ENCODE results near the gene SNX25.

The SNX25 gene

DNA sequence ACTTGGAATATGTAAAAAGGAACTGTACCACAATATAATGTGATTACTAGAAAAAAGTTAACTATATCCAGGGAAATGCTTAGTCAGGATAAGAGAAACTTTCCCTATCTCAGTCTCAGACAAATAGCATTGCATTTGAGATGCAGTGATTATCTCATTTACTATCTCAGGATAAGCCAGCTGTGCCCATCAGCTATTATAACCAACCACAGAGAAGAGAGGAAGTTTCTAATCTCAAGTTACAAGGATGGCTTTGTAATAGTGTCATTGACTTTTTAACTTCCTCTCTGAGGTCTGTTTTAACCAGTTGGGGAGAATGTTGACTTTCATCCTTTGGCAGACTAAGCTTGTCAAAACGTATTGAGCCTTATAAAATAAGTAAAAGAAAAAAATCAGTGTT, 56.5 kb downstream of the SNX25 start:
- DNase-seq (ENCODE audit: low spot score), result no peak

DNA sequence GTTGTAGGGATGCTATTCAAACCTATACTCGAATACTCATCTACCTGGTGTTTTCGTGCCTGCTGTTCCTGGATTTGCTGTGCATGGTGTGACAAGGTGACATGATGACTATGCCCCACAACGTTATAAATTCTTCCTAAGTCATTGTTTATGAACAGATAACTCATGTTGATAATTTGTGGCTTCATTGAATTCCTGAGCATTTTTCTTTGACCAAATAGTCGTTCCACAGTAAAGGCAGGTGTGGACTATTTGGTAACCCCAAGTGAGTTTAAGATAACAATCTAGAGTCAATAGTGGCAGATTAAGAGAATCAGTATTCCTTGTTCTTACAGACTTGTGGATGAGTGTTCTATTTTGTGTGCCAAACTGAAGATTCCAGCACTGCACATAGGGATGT, 59.9 kb downstream of the SNX25 start:
- DNase-seq (ENCODE audit: low spot score), result no peak

DNA sequence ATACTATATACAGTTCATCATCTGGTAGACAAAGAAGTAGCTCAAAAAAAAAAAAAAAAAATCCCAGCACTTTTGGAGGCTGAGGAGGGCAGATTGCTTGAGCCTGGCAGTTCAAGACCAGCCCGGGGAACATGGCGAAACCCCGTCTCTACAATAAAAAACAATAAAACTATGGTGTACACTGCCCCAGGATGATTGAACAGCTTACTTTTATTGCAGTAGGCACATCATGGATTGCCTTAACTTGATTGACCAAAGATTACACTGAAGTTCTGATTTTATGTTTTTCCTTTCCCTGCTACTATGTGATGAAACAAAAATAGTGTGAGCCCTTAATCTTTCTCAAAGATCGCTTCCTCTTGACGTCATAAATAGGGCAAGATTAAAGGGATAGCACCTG, 60.6 kb downstream of the SNX25 start:
- DNase-seq (ENCODE audit: low spot score), result no peak

DNA sequence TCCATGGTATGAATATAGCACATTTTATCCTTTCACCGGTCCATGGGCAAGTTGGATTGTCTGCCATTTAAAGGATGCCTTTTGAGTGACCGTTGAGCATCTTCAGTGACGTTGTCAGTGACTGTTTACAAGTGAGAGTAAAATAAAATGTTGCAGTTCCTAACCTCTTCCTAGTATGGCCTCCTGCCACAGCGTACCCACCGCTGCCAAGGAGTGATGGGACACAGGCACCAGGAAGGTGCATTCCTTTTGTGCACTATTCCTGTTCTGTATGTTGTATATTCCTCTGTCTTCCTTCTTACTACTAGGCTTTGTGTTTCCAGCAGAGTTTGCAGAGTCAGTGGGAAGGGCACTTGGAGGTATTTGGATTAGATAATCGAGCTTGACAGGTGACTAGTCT, 61.5 kb downstream of the SNX25 start:
- no peak for DNase-seq (ENCODE audit: low spot score)

GRCh38 chr4:185272245-185272644, 62.8 kb downstream of the SNX25 start:
- DNase-seq (ENCODE audit: low spot score), result no peak

DNA sequence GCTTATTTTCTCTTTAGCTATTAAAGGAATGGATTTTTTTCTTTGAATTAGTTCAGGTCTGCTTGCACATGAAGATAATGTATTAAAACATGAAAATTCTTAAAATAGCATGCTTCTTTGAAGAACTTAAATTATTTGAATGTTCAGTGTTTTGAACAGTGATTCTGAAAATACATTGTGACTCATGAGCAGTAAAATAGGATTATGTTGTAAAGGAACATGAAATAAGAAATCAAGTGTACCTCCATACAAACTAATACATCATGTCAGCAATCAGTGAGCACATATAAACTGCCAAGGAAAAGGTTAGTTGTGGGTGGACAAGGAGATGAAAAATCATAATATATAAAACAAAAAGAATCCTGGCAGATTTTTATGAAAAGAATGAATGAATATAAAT, 66.1 kb downstream of the SNX25 start:
- no peak for DNase-seq (ENCODE audit: low spot score)

DNA sequence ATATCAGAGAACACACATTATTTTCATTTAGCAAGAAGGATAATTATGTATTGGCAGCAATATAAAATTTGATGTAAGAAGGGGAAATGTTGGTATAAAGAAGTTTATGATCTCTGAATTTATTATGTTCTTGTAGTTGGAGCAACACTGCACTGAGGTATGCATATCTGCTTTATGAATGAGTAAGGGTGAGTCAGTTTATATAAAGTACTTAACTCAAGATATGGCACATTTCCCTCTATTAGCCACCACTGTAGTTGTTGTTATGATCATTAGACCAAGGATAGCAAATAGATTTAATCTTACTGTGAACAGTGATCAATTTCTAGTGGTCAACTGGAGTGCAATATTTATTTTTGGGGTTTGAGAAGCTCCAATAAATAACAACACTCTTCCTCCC, 66.6 kb downstream of the SNX25 start:
- DNase-seq (ENCODE audit: low spot score), result no peak

DNA sequence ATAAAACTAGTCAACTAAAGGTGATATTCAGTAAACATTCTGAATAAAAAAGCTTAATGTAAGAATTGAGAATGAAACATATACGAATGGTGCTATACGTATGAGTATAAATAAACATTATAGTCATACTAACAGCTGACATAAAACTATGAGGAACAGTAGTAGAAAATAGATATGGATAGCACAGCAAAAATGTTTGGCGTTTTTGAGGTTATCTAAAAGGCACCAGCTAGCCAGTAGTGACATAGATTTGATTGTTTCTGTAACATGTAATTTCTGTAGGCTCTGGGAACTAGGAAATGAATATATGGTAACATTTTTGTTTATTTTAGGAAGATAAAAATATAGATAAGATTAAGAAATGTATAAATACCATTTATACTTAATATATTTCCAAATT, 69.3 kb downstream of the SNX25 start:
- no peak for DNase-seq (ENCODE audit: low spot score)

DNA sequence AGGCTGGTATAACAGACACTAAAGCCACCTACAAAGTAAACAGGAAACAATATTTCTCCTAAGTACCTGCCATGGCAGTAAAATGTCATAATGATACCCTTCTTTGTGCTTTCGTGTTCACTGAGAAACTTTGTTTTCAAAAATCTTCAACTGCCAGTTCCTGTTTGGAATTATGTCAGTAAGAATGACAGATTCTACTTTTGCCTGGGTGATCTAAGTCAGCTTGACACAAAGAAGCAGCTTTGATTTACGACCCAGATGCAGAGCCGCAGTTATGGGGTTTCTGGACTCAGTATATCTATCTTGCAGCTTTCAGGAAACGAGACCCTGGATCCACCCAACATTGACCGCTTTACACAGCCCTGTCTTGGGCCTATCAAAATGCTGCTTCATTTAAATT, 71.2 kb downstream of the SNX25 start:
- no peak for DNase-seq (ENCODE audit: low spot score)

GRCh38 chr4:185282968-185283367, 73.6 kb downstream of the SNX25 start:
- DNase-seq (ENCODE audit: low spot score), result no peak

DNA sequence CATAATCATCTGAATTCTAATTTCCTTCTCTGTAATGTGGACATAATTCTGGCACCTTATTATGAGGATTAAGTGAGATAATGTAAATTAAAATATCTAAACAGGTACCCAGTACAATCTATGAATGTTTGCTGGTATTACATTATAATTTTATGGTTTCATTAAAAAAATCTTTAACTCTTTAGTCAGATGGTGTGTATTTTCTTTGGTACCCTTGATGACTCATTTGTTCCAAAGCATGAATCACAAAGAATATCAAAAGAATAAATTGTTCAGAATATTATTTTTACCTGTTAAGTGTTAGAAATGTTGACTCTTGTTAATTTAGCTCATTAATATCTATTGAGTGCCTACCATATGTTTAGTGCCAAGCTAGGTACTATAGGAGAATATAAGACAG, 74.3 kb downstream of the SNX25 start:
- DNase-seq (ENCODE audit: low spot score), result no peak

DNA sequence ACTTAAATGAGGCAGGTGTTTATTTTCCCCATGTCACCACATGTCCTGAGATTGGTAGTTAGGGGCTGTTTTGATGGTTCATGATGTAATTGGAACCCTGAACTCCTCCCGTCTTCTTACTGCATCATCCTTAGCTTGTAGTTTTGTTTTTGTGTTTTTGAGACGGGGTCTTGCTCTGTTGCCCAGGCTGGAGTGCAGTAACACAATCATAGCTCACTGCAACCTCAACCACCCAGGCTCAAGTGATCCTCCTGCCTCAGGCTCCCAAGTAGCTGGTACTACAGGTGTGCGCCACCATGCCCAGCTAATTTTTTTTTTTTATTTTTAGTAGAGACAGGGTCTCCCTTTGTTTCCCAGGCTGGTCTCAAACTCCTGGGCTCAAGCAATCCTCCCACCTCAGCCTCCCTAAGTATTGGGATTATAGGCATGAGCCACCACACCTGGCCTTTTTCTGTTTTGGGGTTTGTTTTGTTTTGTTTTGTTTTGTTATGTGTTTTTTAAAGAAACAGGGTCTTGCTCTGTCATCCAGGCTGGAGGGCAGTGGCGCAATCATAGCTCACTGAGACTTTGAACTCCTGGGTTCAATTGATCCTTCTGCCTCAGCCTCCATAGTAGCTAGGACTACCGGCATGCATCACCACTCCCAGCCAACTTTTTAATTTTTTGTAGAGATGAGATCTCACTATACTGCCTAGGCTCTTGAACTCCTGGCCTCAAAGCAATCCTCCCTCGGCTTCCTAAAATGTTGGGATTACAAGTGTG, 76.4 kb downstream of the SNX25 start:
- no peak for DNase-seq (ENCODE audit: low spot score)

DNA sequence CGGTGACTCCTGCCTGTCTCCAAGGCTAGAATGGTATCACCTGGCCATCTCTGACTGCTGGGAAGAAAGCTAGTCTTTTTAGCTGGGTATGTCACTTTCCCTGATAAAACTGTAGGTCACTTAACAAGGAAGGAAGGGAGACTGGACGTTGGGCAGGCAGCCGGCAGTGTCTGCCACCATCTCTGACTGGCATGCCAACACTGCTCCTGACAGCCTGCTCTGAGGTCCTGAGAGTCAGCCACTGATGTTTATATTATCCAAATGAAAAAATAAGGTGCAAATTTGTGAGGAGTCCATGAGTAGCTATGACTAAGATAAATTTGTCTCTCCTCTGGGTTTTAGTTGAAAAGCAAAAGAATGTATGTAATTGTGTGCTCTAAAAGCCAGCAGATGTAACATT, 77.2 kb downstream of the SNX25 start:
- DNase-seq (ENCODE audit: low spot score), result no peak

- DNase-seq (ENCODE audit: low spot score), result no peak
These were observed 77.6 kb downstream of the SNX25 start for GRCh38 chr4:185287031-185287430.

DNA sequence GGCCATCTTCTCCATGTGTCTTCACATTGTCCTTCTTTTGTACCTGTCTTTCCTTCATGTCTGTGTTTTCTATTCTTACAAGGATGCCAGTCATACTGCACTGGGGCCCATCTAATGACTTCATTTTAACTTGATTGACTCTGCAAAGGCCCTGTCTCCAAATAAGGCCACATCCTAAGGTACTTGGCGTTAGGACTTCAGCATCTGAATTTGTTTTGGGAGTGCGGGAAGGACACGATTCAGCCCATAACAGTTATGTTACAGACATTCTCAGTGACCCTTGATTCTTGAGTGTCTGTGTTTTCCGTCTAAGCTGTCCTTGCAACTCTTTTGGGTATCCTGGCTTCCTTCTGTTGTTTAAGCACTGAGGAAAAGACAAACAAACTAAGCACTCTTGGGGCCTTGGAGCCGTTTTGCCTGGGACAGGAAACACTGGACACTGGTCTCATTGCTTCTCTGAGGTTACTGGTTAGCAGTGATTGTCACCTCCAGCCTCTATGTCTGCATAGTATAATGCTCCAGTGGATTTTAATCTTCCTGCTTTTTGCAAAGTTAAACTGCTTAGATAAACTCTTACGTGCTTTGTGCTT, 80.7 kb downstream of the SNX25 start:
- no peak for DNase-seq (ENCODE audit: low spot score)

- no peak for DNase-seq (ENCODE audit: low spot score)
These were observed 81.3 kb downstream of the SNX25 start for GRCh38 chr4:185290656-185291055.

DNA sequence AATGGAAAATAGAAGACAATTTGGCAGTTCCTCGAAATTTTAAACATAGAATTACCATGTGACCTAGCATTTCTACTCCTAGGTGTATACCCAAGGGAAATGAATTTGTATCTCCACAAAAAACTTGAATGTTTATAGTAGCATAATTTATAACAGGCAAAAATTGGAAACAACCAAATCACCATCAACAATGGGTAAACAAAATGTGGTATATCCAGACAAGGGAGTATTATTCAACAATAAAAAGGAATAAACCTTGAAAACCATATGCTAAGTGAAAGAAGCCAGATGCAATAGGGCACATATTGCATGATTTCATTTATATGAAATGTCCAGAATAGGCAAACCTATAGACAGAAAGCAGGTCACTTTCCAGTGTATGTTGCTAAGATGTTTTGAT, 83.8 kb downstream of the SNX25 start:
- no peak for DNase-seq (ENCODE audit: low spot score)

GRCh38 chr4:185296665-185297460, 87.5 kb downstream of the SNX25 start:
- no peak for DNase-seq (ENCODE audit: low spot score)

GRCh38 chr4:185298728-185299430, 89.5 kb downstream of the SNX25 start:
- no peak for DNase-seq (ENCODE audit: low spot score)

DNA sequence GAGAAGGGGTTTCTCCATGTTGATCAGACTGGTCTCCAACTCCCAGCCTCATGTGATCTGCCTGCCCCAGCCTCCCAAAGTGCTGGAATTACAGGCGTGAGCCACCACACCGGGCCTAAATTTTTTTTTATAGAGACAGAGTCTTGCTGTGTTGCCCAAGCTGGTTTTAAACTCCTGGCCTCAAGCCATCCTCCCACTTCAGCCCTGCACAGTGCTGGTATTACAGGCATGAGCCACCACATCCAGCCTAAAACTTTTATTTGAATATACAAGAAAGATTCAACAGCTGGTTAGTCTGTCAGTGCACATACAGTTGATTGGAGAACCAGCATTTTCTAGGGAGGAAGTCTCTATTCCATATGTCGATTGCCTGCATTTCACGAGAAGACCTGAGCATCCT, 95.1 kb downstream of the SNX25 start:
- no peak for DNase-seq (ENCODE audit: low spot score)

GRCh38 chr4:185304944-185305690, 95.7 kb downstream of the SNX25 start:
- peak; percentile 46 for DNase-seq (ENCODE audit: low spot score)

DNA sequence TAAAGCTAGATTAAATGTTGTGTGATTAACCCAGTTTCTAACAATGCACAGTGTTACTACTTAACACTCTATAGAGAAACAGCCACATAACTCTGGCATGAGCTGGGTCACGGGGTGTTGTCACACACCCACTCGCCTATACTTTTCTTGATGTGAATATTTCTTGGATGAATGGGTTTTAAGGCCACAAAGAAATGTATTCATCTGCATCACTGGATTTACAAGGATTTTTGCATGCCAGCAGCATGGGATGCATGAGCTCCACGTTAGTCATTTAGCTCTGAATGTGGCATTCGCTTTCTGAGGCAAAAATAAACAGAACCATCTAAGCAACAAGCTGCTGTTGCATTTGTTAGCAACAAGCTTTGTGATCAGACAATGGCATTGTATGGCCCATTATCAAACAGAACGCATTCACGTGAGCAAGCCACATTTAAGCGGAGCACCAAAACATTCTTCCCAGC, 96.6 kb downstream of the SNX25 start:
- DNase-seq (ENCODE audit: low spot score), result peak; percentile 80
